GM19328 (cell line): ENCODE data around the gene EXOC4.

Experiments
- ATAC-seq: cut with Tn5 transposase; IDR thresholded peaks from one replicate; pipeline ENCODE4 v1.9.1; 2021; ENCODE audit warnings: mild to moderate bottlenecking, moderate library complexity; ENCODE audit not compliant: unreplicated experiment

EXOC4 gene

DNA sequence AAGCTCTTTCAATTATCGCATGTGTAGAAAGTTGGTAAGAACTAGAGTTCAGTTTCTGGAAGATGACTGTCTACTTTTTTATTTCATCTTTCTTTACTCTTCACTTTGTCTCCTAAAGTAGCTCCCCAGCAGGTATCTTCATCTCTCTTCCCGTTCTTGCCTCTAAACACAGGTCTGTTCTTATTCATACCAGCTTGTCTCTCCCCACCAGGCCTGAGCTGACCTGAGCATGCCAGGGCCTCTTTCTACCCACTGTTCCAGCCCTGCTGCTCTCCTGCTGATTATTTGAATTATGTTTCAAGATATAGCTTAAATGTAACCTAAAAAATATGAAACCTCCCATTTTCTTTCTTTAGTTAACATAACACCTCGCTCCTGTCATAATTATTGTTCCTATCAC is 488.2 kb downstream of the EXOC4 start:
- ATAC-seq, result no peak

DNA sequence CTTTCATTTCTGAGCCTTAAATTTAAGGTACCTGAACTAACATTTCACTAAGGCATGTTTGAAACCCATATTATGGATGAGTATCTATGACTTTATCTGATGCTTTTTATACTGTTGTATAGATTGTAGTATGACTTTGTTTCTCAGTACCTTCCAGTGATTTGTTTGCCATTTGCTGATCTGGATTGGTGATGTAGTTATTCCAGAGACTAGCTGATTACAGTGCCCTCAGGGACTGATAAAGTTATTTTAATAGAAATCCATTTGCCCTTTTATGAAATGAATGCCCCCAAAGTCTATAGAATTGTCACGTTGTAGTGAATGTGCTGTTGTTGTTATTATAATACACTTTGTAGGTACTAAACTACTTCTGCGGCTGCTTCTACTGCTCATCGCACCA is 488.8 kb downstream of the EXOC4 start:
- ATAC-seq, result no peak

DNA sequence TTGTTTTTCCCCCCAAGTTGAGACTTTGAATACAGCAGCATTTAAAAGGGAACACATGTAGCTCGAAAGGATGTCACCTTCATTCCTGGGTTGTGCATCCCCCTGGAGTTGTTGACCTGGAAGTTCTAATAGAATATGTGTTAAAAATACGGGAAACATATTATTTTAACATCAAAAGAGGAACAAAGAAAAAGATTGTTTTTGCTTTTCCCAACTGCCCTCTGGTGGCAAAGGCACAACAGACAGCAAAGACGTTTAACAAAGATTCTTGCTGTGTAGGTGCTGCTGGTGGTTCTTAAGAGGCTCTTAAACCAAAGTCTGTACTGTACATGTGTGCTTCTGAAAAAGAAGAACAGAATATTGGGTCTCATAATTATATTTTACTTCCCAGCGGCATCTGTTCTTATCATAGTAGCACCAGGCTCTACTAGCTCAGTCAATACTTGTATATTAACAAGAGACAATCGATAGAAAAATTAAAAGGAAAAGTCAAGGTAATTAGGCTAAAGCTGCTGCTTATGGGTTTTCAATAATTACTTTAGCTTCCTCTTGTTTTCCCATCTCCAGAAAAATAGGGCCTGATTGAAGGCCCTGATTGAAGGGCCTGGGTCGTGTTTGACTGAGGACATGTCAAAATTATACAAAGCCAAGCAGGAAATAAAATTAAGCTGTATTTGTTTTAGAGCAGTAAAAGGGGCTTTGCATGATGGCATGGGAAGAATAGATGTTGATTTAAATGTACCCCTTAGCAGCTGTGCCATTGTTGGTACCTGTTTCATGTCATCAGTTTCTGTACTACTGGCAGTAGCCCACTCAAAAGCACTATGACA is 490.0 kb downstream of the EXOC4 start:
- no peak for ATAC-seq

DNA sequence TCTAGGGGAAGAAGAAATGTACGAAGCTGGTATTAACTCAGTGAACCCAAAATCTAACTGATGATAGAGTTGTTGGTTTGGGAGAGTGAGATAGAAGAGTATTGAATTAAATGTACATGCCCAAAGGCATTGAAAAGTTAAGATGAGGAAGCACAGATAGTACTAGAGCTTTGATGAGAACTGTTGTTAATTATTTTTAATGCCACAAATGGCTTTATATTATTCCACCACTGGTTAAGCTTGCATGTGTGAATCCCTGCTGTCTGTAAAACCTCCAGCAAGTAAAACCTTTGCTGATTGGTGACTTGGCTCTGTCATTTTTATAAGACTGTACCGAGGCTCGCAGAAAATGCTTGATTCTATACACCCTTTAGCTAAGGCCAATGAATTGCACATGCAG is 491.6 kb downstream of the EXOC4 start:
- ATAC-seq, result no peak

DNA sequence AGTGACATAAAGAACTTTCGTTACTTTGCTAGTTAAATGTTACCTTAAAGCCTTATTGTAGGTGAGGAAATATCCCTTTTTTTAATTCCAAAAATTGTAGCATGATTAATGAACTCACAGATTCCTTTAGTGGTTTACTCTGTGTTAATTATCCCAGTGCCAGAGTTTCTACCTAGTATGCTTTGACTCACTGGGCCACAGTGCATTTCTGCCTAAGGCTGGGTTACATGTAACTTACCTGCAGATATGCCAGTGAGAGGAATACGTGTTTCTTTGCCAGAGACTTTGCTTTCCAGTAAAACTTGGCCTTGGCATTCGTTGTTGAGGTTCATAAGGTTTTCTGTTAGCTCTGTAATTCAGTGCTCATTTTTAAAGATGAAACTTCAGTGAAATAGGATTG is 493.4 kb downstream of the EXOC4 start:
- ATAC-seq, result no peak

DNA sequence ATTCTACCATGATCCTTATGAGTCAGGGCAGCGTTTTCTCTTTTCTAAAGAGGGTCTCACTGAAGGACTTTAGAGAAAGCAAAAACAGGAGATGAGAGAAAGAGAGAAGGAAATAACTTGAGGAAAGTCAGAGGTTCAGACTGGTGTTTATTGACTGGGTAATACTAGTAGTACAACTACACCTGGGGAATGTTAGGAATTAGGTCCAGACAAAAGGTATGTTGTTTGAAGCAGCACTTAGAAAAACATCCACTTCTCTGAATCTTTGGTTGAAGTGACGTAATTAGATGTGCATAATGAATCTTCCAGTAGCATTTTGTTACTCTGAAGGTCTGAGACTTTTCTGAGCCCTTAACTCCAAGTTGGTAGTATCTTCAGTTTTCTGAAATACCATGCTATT is 494.0 kb downstream of the EXOC4 start:
- ATAC-seq, result no peak

DNA sequence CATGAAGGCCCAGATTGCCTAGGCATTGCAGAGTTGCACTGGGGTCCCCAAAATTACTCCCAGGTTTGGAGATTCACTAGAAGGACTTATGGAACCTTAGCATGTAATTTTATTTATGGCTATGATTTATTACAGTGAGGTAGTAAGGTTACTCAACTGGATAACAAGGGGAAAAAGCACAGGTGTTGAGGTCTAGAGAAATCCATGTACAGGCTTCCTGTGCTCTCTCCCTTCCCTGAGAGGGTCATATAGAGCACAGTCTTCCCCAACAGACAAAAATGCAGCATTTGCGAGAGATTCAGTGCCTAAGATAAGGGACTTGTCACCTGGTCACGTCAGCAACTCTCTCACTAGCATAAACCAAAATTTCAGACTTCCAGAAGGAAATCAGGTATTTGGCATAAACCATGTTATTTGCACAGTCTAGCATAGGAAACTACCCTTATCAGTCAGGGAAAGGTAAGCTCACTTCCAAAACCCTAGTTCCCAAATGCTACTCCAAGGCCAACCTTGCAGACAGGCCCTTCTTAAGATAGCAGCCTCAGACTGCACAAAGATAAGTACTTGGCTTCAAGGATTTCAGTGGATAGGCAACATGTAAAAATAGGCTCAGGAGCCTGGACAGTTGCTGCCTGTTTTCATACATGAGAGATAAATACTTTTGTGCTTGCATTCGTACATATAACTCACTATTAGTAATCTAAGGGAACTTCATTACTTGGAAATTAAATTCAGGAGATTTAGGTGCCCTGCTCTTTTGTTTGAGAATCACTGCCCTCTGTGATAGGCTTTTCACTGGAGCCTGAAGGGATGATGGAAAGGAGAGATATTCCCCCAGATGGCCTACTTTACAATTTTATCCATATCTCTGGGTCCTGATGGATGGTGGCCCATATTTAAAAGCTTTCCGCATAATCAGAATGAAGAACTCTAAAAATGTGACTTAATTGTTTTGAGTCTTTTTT is 495.8 kb downstream of the EXOC4 start:
- no peak for ATAC-seq

DNA sequence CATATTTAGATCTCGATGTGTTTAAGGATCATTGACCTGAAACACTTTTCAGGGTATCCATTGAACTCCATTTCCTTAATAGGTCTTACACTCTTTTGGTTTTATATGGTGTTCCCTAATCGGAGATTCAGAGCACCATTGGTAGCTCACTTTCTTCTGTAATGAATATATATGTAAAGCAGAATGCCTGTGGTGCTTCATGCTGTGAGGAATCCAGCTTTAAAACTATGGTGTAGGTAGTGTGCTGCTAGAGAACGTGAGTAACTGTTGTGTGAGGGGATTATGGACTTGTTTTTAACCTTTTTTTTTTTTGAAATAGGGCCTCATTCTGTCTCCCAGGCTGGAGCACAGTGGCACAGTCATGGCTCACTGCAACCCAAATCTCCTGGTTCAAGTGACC is 497.4 kb downstream of the EXOC4 start:
- ATAC-seq, result no peak

DNA sequence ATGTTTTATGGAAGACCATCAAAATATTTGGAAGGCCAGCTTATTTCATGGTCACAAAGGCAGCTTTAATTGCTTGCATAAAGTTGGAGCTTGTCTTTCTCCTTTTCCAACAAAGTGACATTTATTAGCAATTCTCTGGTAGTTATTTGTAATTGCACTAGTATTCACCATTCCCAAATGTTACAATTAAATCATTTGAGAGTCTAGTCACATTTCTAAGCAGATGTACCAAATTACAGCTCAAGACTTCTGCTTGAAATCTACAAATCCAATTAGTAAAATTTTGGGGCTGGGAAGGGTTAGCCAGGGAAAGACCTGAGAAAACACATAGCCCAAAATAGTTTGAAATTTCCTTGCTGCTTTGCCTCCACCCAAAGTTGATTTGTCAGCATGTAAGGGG is 498.2 kb downstream of the EXOC4 start:
- no peak for ATAC-seq

DNA sequence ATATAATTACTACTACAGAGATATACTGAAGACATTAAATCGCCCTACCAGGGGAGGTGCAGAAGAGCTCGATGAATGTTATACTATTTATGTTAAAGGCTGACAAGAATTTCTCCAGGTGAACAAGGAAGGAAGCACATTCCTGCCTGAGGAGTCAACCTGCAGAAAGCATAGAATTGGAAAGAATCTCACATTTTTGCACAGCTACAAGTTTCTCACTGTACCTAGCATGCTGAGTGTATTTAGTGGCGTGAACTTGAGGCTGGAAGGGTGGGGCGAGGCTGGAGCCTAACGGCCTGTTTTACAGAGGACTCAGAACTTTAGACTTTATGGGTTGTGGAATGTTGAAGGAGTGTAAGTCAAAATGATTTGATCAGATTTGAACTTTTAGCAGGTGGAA is 500.6 kb downstream of the EXOC4 start:
- ATAC-seq, result no peak

DNA sequence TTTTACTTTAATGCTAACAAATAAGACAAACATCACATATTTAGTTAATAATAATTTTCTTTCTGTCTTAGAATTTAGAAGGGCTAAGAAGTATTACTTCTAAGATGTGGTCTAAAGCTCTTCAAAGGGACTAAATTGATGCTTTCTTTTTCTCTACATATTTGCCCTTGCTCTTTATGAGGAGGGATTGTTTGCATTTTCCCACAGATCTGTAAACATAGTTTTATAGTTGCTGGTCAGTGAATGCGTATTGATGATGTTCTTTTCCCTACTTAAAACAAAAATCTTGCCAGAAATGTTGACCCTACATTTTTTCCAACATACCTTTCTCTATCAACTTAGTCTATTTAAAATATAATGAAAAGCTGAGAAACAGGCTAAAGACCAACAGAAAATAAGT is 501.8 kb downstream of the EXOC4 start:
- ATAC-seq, result no peak

DNA sequence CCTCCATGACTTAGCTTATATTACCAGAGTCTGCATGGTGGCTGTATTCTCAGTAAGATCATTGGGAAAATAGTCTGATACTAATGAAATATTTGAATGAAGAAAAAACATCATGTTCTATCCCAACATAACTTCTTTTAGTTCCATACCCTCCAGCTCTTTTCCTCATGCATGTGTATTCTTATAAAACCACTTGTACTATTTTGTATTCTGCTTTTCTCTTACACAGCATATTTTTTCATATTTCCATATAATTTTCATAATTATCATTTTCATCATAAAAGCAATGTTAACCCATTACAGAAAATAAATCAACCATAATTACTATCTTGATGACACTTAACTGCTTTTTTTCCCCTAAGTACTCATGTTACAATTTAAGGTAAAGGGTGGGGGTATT is 503.0 kb downstream of the EXOC4 start:
- ATAC-seq, result no peak

DNA sequence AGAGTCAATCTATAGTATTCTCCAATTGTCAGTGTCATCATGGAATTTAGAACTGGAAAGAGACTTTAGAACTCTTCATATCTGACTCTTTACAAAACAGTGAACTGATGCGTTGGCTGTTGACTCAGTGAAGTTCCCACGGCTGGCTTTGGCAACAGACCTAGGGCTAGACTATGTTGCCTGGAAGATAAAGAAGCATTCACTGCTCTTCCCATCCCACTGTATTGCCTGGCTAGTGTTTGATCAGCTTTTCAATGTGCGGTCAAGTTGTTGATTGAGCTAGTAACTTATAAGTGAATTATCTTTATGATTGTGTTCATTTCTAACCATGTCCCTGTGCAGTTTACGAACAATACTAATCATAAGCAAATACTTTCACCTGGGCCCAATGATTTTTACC is 508.6 kb downstream of the EXOC4 start:
- no peak for ATAC-seq

DNA sequence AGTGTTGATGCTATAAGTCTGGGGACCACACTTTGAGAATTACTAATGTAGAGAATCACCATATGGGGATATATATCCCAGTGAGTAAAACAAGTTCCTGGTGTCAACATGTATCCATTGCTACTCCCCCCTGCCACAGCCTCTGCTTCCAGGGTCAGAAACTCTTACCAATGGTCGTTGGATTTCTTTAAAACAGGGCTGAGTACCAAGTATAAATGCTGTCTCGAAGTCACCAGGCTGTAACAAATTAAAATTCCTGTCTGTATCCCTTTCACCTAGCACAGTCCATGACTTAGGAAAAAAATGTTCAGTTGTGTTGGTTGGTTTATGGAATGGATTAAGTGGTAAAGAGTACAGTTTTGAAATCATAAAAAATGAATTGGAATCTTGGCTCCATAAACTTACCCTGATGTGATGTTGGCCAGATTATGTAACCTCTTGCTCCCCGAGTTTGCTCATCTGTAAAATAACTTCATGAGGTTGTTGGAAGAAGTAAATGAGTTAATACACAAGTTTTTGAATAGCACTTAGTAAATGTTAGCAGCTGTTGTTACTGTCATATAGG is 510.3 kb downstream of the EXOC4 start:
- ATAC-seq, result no peak

DNA sequence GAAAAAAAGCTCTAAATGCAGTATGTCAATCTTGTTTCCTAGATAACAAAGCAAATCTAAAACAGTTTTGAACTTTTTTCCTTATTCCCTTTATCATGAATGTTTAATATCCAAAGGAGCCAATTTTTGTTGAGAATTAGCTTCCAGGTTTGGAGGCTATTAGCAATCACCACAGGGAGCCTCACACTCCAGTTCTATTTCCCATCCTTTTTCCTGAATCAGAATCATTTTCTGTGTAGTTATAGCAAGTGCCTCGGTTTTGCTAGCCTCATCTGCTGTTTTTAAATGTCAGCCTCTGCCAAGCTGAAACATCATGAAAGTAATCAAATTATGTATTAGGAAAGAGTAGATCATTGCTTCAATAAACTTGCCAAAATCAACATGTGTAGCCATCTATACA is 516.8 kb downstream of the EXOC4 start:
- ATAC-seq, result no peak

DNA sequence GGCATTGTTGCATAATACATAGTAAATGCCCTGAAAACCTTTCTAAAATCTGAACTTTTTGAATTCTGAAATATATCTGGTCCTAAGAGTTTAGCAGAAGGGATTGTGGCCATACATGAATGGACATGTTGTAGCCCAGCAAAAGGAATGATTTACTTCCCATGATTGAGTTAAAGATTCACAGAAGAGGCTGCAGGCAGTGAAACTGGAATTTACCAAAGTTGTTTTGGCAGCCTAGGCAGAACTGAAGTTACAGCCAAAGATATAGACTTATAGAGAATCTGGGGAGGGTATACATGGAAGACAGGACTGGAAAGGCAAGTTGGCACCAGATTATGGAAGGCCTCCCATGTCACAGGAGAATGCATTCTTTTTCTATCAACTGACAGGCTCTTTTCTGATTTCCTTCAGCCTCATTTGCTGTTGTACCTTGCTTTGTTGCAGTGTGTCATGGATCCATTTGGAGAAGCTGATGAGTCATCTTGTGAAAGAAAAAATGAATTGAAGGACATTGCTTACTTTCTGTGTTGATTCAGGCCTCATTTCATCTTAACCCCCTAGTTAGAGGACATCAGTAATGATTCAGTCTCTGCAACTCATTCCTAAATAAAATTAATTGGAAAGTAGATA is 518.1 kb downstream of the EXOC4 start:
- no peak for ATAC-seq

DNA sequence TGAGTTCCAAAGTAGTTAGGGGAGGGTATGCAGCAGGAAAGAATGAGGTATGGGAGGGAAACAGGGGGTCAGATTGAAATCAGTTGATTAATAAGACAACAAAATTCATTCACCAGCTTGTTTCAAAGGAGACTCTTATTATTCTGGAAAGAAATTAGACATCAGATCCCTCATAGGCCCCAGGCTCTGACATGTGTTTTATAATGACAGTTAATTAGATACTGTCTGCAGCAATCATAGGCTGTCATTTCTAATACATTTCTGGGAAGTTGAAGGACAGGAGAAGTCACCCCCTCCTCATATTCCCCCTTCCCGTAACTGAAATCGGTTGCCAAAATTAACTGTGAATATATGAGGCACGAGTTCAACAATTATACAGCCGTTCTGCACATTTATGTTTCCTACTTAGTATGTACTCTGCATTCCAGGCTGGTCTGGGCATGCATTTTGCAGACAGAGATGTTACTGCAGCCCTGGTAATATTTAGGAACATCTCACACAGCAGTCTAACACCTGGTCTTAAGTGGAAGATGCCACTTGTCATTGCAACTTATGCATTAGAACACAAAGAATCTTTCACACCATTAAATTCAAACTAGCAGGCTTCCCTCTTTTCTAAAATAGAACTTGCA is 519.0 kb downstream of the EXOC4 start:
- no peak for ATAC-seq

DNA sequence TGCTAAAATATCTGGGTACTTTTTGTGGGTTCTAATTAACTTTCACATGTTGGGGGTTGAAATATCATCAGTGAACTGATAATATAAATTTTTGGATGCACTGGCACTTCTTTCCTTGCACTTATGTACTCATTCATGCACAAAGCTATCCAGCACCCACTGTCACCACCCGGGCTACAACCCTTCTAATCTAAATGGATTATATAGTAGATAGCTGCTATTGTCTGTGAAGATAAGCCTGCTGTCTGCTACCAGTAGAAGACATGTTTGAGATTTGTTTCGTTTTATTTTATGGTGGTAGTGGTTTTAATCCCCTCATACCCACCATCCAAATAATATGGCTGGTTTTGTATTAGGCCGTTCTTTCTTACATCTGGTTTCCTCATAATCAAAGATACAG is 520.7 kb downstream of the EXOC4 start:
- no peak for ATAC-seq

DNA sequence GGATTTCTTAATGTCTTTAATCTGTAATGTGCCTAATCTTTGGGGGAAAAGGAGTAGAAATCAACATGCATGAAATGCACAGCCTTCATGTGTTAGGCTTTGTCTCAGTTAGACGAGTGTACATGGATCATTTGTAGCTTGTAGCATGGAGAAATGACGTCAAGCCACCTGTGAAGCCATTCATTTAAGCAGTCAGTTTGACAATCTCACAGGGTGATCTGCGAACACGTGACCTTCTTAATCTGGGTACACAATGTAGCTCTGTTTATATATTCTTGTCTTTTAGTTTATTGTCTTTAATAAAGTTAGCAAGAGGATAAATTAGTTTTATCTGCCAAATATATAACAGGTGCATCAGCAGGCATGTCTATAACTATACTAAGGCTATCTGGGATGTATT is 522.3 kb downstream of the EXOC4 start:
- ATAC-seq, result no peak

DNA sequence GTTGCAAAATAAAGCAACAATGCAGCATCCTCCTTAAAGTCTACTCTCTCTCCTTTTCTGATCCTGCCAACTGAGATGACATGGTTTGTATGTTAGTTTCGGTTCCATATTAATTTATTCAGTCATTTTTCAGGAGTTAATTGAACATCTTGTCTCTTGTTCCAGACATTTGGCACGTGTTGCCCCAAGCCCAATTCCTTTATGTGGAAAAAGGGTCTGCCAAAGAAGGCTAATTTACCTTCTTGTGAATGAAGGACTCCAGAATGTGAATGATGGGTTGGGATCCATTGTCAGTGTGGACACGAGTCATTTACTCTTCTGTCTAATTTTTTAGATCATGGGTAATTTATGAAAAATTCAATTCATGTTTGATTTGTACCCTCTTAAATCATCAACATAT is 523.4 kb downstream of the EXOC4 start:
- ATAC-seq, result no peak

DNA sequence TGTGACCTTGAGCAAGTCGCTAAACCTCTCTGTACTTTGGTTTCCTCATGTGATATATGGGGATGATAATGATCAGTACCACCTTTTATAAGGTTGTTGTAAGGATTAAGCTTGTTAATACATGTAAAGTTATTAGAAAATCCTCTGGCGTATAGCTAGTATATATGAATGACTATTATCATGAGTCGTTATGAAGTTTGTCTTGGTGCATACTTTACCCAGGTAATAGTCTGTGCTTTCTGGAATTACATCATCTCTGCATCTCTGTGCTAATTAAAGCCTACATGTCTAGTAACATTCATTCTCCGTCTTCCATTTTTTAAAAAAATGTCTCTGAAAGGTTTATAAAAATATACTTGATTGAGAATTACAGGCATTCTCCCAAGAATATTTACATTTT is 524.8 kb downstream of the EXOC4 start:
- no peak for ATAC-seq
